Fibroblast of skin of back (primary cell): ENCODE data around the gene INTS6L.
"Not testable (repeated sequence)": the region's sequence is repeated elsewhere in the genome, so short reads cannot be mapped to it uniquely, and the experiment has no call there.

Experiments used
- DNase-seq: peaks from one replicate; pipeline ENCODE4 v3.0.0-alpha.2; 2013

INTS6L gene

GRCh38 chrX:135528254-135528653 lies 7.8 kb downstream of the INTS6L start:
- DNase-seq: no peak

GRCh38 chrX:135528756-135529155 lies 8.3 kb downstream of the INTS6L start:
- no peak for DNase-seq

DNA sequence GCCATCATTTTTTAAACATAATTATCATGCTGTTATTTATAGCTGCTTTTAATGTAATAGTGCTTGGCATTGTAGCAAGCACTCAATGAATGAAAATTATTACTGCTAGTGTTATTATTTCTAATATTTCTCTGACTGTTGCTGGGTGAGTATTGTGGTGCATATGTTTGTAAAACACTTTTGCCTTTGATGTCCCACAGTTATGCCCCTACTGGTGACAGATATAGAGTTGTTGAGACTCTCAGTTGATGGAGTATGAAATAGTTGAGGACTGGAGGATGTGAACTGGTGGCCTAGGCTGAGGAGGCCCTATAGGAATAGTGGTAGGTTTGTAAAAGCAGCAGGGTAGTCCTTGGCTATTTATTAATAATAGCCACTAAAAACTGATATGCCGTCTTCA lies 9.6 kb downstream of the INTS6L start:
- DNase-seq: no peak

DNA sequence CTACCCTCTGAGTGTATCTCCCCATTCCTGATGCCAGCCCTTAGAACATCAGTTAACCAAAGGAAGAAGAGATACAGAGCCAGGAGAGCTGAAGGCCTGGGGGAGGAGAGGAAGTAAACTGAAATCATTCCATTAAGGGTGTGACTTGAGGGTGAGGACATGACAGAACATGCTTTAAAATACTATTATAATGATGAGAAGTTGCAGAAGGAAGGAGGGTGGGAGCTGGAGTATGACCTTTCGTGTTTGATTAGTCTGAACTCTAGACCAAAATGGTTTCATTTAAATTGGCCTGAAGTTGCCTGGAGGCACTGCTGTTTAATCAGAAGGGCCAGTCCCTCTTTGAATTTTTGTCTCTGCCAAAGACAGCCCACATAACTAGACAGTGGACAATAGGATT lies 11.4 kb downstream of the INTS6L start:
- no peak for DNase-seq

DNA sequence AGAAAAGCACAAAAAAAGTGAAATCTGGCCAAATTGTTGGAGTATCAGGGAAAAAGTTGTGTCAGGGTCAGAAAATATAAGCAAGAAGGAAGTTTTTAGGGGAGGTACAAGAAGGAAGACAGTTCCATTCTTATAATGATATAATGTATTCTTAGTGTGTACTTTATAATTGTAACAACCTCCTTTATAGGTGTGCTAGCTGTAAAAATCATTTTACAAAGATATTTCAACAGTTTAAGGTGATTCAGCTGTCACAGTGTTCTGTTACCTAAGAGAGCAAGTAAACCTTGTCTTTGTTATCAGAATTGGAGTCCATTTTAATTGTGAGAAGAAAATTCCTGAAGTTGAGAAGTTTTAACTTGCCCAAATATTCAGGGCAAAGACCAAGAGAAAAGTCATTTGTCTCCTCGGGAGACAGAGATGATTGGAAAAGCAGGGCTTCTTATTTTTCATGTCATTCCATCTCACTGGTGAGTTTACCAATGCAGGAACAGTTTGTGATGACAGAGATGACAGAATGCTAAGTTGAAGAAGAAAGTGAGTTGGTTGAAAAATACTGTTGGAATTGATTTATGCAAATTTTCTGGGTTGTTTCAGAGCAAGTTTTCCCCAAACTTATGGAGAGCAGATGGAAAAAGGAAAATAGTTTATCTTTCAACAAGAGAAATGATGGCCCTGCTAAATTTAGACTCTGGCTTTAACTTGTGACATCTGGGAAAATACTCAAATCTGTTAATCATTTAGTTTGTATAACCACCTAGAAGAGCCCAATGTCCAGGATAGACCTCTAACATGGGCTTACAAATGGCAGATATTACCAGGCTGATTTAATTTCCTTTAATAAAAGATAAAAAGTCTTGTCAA lies 14.8 kb downstream of the INTS6L start:
- DNase-seq: no peak

DNA sequence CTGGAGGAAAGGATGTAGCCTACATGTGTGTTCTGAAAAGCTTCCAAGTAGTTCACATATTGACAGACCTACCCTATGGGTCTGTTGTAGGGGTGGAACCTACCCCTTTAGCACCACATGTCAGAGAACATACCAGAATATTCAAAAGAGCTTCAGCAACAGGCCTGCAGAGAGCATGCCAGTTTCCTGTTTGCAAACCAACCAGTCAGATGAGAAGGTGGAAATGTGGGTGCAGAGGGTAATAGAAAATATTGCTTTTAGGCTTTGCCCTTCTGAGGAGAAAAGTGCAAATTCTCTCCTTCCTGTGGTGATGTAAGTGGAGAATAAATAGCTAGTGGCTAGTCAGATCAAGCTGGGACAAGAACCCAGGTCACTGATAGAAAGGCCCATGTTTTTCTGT lies 16.4 kb downstream of the INTS6L start:
- no peak for DNase-seq

DNA sequence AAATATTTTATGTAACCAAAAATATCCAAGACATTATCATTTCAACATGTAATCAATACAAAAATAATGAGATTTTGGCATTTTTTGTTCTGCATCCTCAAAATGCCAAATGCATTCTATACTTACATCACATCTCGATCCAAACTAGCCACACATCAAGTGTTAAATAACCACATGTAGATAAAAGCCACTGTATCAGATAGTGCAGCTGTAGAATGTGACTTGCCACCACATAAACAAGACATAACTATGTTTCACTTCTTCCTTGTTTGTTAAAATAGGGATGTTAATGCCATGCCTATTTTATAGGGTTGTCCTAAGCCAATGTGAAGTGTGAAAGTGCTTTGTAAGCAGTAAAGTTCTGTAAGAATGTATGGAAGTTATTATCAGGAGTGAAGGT lies 20.9 kb downstream of the INTS6L start:
- no peak for DNase-seq

DNA sequence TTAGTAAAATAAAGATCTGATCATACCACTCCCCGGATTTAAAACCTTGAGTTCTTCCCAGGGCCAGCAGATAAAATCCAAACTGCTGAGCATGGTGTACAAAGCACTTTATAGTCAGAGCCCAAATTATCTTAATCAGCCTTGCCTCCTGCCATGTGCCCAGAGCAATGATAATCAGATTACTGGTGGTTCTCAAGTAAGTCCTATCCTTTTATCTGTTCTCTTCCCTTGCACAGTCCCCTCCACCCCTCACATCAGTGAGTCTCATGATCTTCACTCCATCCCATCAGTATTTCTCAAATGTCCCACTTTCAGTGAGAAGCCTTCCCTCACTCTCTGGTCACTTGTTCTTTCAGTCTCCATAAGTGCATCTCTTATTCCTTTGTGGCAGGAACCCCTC lies 22.7 kb downstream of the INTS6L start:
- no peak for DNase-seq

DNA sequence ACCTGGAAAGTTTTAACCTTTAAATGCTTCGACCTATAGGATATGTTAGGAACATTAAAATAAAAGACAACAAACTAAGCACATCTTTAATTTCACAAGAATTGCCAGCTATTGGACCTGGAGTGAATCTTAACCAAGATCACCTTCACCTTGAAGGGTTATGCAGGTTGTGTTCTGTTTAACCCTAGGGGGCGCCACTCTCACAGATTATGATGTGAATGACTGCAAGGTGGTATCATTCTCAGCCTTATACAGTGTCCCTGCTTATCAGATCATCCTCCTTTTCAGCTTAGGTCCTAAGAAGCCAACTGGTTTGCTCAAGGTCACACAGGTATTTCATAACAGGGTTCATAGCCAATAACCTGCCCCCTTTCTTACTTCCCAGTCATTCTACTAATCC lies 23.5 kb downstream of the INTS6L start:
- no peak for DNase-seq

GRCh38 chrX:135544338-135544948 lies 24.0 kb downstream of the INTS6L start:
- DNase-seq: no peak

- DNase-seq: no peak
Measured at GRCh38 chrX:135547767-135548166, 27.3 kb downstream of the INTS6L start.

DNA sequence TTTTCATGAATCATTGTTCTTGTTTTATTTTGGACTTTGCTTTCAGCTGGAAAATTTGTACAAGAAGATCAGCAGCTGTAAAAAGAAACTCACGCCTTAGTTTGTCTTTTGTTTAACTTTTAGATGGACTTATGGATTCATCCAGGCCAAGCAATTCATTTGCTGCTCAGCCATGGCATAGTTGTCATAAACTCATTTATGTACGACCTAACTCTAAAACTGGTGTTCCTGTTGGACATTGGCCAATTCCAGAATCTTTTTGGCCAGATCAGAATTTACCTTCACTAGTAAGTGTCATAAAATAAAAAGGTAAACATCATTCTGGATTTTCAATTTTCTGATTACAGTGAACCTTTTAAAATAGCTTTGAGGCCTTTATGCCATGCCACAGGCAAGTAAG lies 29.1 kb downstream of the INTS6L start:
- DNase-seq: no peak

DNA sequence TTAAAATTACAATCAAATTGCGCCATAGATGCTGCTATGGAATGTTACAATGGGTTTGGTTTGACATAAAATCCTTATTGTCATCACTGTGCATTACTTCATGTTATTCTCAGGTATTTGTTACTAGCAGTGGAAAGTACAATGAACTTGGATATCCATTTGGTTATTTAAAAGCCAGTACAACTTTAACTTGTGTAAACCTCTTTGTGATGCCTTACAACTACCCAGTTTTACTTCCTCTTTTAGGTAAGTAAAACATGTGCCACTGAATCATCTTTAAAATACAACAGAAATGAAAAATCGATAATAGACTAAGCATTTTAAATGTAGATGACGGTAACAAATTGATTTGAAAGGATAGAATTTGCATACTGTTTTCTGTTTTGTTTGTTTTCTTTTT lies 35.6 kb downstream of the INTS6L start:
- DNase-seq: no peak

DNA sequence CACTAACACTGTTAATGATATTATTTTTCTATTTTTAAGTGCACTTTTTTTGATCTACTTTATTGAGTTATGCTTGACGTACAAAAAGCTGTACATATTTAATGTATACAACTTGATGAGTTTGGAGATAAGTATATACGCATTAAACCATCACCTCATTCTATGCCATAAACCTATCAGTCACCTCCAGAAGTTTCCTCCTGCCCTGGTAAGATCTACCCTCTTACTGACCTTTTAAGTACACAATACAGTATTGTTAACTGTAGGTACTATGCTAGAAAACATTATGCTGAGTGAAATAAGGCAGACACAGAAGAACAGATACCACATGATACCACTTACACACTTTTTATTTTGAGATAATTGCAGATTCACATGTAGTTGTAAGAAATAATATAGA lies 36.9 kb downstream of the INTS6L start:
- no peak for DNase-seq

DNA sequence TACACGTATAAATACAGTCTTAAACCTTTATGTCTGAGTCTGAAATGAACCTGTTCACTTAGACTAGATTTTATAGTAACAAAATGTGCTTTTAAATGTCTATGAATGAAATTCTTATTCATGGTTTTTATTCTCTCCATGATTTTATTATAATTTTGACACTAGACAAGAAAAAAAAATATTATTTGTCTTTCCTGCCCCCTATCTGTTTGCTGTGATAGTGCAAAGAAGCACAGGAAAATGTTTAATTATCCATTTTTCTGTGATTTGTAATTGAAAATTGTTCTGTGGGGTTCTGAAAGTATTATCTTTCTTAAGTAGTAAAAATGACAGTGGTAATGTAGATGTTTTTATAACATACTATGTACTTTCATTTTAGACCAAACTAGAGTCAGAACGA lies 52.0 kb downstream of the INTS6L start:
- no peak for DNase-seq

- DNase-seq: no peak
Measured at GRCh38 chrX:135581496-135581895, 61.0 kb downstream of the INTS6L start.

DNA sequence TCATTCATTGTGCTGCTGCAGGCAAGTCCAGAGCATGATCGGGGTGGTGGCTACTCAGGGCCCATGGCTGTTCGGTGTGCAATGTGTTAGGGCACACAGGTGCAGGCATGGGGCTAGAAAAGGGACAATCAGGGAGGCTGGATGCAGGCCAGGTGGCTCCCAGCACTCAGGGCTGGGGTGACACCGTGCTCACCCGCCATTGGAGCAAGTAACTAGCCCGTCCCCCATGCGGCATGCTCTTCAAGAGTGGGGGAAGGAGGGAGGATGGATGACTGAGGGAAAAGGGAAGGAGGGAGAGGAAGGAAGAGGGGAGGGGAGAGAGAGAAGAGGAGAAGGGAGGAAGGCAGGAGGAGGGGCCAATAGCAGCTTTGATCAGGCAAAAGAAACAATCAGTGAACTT lies 64.7 kb downstream of the INTS6L start:
- DNase-seq: no peak

DNA sequence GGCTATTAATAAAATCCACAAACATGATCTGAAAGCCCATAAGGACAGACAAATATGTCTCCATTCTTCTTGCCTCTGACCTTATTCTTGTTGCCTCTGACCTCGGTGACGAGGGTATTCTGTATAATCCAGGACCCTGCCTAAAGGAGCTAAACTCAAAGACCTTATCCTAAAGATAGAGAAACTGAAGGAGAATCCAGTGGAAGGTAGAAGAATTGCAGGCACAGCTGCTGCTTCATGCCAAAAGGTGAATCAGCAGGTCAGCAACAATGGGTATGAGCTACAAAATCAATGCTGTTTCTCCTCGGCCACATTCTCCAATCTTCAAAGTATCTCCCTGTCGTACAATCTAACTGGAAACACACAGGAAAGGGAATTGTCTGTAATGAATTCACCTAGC lies 71.4 kb downstream of the INTS6L start:
- DNase-seq: no peak

- DNase-seq: not testable (repeated sequence)
Measured at GRCh38 chrX:135594049-135594448, 73.6 kb downstream of the INTS6L start.

- not testable (repeated sequence) for DNase-seq
Measured at GRCh38 chrX:135594453-135594852, 74.0 kb downstream of the INTS6L start.

DNA sequence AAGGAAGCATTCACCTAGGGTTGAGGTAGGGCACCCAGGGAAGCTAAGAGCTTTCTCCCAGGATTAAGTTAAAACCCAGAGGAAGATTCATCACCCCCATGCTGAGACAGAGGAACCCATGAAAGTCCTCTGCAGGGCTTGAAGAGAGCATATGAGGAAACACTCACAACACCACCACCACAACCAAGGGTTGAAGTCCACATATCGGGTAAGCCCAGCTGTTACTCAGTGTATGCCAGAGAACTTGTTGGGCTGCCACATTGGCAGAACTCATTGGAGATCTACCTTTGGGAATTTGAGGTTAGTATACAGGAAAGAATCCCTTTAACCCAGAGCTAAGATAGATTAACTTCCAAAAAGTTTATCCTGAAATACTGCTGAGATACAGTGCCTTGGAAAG lies 75.1 kb downstream of the INTS6L start:
- no peak for DNase-seq

GRCh38 chrX:135596495-135596894 lies 76.0 kb downstream of the INTS6L start:
- peak; percentile 19 for DNase-seq

DNA sequence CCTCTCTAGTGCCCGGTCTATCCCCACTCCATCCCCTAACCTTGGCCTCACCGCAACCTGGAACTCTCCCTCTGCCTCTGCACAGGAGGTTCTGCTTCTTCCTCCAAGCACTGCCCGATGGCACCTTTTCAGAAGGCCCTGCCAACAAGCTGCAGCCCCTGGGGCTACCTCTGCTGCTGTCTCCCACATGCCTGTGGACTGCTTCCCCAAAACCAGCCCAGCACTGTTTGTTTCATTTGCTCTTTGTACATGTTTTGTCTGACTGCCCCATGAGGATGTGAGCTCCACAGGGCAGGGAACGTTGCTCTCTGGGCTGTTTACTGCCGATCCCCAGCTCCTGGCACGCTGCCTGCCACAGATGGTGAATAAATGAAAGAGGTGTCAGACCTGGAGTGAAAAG lies 85.4 kb downstream of the INTS6L start:
- no peak for DNase-seq

DNA sequence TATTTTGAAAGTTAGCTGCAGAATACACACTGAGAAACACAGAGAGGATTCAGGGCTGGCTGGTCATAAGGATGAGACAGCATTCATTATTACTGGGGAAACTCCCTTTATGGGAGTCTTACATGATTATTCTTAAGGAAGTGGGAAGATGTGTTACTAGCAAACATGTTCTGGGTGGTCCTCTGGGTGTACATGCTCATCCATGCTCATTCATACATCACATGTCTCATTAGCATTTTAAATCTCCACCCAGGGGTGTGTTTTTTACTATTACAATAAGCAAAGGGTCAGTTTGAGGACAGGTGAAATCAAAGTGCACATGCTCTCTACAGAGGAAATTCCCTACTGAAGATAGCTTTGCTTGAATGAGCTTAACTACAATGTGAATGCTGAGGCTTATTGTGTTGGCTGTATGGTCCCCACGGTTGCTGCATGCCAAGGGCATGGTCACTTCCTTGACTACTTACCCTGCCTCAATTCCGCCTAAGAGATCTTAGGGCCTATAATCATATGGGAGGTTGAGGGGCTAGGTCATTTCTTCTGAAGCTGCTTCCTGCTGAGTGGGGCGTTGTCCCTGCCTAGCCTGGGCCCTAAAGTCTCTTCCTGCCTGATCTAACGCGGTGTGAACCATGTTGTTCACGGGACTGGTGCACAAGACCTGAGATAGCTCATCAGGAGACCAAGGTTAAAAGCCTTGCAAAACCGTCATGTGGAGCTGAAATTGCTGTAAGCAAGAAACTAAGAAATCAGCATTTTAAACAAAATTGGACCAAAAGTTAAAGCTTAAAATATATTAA lies 104.1 kb downstream of the INTS6L start:
- DNase-seq: not testable (repeated sequence)
